ENCODE results near the gene PPP4R3A.
"Not testable (repeated sequence)": the region's sequence is repeated elsewhere in the genome, so short reads cannot be mapped to it uniquely, and the experiment has no call there.

PPP4R3A gene

GRCh38 chr14:91503000-91503504 lies 7.1 kb downstream of the PPP4R3A start:
- no peak for DNase-seq (ENCODE audit: low read depth)

- DNase-seq (ENCODE audit: low read depth) = no peak
These were observed 7.9 kb downstream of the PPP4R3A start for GRCh38 chr14:91501951-91502930.

GRCh38 chr14:91501348-91501747 lies 8.8 kb downstream of the PPP4R3A start:
- no peak for DNase-seq (ENCODE audit: low read depth)

- no peak for DNase-seq (ENCODE audit: low read depth)
These were observed 13.3 kb downstream of the PPP4R3A start for GRCh38 chr14:91496790-91497189.

DNA sequence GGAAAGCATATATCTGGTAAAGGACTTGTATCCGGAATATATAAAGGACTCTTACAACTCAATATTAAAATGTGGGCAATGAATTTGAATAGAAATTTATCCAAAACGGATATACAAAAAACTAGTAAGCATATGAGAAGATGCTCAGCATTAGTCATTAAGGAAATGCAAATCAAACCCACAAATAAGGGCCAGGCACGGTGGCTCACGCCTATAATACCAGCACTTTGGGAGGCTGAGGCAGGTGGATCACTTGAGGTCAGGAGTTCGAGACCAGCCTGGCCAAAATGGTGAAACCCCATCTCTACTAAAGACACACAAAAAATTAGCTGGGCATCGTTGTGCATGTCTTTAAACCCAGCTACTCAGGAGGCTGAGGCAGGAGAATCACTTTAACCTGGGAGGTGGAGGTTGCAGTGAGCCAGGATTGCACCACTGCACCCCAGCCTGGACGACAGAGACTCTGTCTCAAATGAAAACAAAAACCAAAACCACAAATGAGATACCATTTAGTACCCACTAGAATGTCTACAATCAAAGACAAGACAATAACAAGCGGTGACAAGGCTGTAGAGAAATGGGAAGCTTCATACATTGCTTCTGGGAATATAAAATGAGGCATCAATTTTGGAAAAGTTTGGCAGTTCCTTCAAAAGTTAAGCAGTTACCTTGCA lies 15.6 kb downstream of the PPP4R3A start:
- not testable (repeated sequence) for DNase-seq (ENCODE audit: low read depth)

- DNase-seq (ENCODE audit: low read depth) = no peak
These were observed 16.9 kb downstream of the PPP4R3A start for GRCh38 chr14:91493169-91493568.

DNA sequence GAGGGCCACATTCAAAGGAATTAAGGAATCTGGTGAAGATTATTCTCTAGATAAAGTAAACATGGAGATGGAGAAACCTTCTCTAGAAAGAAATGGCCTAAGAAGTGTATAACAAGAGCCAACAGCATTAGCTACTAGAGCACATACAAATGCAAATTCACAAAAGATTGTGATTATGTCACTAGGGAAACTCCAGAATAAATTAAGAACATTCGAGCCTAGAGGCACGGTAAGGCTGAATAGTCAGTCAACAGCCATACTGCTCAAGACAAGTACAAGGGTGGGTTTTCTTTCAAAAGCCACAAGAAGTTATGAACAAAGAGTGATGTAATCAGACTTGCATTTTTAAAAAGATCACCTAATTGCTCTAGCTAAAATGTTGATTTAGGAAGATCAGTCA lies 25.4 kb downstream of the PPP4R3A start:
- DNase-seq (ENCODE audit: low read depth) = no peak

DNA sequence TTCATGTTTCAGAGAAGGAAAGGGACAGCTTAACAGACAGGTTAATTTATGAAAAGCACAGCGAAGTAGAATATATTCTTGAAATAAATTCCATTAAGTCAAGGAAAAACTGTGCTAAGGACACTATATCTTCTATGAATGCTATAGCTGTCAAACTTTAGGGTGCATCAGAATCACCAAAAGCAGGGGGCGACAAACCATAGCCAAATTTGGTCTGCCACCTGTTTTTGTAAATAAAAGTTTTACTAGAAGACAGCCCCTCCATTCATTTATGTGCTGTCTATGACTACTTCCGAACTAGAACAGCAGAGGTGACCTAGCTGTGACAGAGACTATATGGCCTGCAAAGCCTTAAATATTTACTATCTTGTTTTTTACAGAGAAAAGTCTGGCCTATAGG lies 25.9 kb downstream of the PPP4R3A start:
- no peak for DNase-seq (ENCODE audit: low read depth)

DNA sequence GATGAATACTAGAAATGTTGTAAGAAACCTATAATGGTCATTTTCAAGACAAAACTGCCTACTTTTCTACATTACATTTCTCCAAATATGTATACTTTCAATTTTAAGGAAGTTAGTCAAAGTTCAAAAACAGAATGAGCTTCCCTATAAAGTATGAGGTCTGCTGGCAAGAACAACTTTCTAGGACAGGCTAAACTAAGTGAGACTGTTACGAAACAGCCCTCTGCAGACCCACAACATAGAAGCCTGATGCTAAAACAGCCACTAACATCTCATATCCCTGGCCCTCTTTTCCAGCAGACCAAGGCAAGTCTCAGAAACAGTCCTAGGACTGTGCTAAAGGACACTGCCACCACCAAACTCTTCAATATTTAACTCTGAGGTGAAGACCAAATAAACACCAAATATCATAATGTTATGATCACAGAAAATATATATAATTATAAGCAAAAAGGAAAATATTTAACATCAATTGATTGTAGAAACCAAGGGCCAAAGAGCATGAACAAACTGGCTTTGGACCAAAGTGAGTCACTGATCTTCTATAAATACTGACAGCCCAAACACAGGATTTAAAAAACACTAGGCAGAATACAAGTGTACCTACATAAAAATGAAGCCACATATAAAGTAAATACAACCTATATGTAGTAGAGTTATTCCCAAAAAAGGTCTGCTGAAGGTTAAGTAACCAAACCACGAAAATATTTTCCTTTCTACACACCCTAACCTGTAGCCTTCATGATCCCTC lies 27.7 kb downstream of the PPP4R3A start:
- no peak for DNase-seq (ENCODE audit: low read depth)

GRCh38 chr14:91477388-91477787 lies 32.7 kb downstream of the PPP4R3A start:
- DNase-seq (ENCODE audit: low read depth) = no peak

DNA sequence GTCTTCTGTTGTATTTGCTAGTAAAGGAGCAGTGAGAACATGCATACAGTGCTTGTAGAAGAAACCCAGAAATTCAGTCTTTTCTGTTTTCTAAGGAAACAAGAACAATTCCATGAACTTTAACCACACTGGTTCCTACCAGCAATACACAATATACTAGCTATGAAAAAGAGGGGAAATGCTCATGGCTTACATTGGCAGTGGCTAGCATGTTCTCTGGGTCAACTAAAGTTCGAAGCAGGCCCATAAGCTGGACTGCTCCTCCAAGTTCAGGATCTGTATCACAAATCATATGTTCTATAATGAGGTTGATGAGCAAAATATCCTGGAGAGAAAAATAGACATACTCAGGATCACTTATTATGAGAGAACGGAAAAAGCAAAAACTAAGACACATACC lies 37.1 kb downstream of the PPP4R3A start:
- DNase-seq (ENCODE audit: low read depth) = no peak

- DNase-seq (ENCODE audit: low read depth) = no peak
These were observed 39.9 kb downstream of the PPP4R3A start for GRCh38 chr14:91470216-91470615.

- no peak for DNase-seq (ENCODE audit: low read depth)
These were observed 43.9 kb downstream of the PPP4R3A start for GRCh38 chr14:91466192-91466591.

DNA sequence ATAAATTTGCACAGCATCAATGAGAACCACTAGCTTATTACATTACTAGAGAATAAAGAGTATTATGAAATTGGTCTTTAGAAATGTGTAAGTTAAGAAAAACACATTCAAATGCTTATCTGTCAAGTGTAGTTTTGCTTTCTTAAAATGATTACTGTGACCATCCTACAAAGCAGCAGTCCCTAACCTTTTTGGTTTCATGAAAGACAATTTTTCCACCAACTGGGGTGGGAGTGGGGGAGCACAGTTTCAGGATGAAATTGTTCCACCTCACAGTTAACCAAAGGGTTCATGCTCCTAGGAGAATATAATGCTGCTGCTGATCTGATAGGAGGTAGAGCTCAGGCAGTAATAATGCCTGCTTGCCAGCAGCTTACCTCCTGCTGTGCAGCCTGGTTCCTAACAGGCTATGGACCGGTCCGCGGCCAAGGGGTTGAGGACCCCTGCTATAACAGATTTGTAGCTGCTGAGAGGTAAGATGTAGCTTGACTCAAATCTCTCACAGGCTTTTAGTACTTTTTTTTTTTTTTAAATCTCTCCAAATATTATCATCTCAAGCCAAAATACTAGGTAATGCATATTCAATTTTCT lies 45.4 kb downstream of the PPP4R3A start:
- DNase-seq (ENCODE audit: low read depth) = no peak

- no peak for DNase-seq (ENCODE audit: low read depth)
These were observed 51.5 kb downstream of the PPP4R3A start for GRCh38 chr14:91458612-91459011.

DNA sequence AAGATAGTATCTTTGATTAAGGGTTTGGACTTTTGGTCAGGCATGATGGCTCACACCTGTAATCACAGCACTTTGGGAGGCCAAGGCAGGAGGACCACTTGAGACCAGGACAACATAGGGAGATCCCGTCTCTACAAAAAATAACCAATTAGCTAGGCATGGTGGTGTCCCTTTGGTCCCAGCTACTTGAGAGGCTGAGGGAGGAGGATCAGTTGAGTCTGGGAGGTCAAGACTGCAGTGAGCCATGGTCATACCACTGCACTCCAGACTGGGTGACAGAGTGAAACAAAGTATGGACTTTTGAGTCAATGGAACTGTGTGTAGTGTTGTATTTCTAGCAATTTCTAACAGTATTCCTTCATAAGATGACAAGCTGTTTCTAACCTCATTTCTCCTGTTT lies 53.8 kb downstream of the PPP4R3A start:
- no peak for DNase-seq (ENCODE audit: low read depth)

GRCh38 chr14:91454580-91454979 lies 55.5 kb downstream of the PPP4R3A start:
- no peak for DNase-seq (ENCODE audit: low read depth)

DNA sequence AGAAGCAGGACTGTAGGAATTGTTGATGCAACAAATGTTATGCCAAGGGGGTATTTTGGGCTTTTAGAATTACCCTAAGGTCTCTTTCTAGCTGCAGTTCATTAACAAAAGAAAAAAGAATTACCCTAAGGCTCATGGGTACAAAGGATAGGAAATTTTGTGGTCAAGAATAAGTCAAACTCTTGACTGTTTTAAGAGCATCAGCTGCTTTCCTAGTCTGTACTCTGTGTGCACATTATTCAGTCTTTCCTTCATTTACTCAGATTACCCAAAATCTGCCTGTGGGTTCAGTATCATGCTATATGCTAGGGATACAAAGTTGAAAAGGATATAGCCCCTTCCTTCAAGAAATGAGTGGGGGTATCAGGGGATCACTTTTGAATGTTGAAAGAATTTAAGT lies 56.0 kb downstream of the PPP4R3A start:
- DNase-seq (ENCODE audit: low read depth) = no peak

GRCh38 chr14:91453744-91454143 lies 56.4 kb downstream of the PPP4R3A start:
- no peak for DNase-seq (ENCODE audit: low read depth)

DNA sequence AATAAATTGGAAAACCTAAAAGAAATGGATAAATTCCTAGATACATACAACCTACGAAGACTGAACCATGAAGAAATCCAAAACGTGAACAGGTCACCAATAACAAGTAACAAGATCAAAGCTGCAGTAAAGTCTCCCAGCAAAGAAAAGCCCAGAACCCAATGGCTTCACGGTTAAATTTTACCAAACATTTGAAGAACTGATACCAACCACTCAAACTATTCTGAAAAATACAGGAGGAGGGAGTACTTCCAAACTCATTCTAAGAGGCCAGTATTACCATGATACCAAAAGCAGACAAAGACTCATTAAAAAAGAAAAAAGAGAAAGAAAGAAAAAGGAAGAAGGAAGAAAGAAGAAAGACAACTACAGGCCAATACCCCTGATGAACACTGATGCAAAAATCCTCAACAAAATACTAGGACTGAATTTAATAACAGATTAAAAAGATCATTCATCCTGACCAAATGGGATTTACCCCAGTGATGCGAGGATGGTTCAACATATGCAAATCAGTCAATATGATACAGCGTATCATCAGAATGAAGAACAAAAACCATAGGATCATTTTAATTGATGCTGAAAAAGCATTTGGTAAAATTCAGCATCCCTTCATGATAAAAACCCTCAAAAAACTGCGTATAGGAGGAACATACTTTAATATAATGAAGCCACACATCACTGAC lies 65.6 kb downstream of the PPP4R3A start:
- DNase-seq (ENCODE audit: low read depth) = no peak

DNA sequence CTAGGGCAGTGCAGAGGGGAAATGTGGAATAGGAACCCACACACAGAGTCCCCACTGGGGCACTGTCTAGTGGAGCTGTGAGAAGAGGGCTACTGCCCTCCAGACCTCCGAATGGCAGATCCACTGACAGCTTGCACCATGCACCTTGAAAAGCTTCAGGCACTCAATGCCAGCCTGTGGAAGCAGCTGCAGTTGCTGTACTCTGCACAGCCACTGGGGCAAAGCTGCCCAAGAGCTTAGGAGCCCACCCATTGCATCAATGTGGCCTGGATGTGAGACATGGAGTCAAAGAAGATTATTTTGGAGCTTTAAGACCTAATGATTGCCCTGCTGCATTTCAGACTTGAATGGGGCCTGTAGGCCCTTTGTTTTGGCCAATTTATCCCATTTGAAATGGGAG lies 70.8 kb downstream of the PPP4R3A start:
- DNase-seq (ENCODE audit: low read depth) = no peak
